ENCODE results near the gene ITIH2.
"Not testable (repeated sequence)": the region's sequence is repeated elsewhere in the genome, so short reads cannot be mapped to it uniquely, and the experiment has no call there.

ITIH2 gene

DNA sequence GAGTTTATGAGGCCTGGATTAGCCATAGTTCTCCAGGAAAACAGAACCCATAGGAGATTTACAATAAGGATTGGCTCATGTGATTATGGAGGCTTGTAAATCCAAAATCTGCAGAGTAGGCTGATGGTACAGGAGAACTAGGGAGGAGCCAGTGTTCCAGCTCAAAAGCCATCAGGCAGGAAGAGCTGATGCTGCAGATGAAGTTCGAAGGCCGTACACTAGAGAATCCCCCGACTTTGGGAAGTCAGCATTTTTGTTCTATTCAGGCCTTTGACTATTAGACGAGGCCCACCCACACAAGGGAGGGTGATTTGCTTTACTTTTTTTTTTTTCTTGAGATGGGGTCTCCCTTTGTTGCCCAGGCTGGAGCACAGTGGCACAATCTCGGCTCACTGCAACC is 47.1 kb downstream of the ITIH2 start:
- DNase-seq (ENCODE audit: low read depth), result no peak

DNA sequence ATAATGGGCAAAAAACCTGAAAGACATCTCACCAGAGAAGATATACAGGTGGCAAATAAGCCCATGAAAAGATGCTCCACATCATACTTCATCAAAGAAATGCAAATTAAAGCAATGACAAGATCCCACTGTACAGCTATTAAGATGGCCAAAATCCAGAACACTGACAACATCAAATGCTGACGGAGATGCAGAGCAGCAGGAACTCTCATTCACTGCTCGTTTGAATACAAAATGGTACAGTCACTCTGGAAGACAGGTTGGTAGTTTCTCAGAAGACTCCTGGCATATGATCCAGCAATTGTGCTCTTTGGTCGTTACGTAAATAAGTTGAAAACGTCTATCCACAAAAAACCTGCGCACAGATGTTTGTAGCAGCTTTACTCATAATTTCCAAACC is 49.1 kb downstream of the ITIH2 start:
- DNase-seq (ENCODE audit: low read depth), result no peak

DNA sequence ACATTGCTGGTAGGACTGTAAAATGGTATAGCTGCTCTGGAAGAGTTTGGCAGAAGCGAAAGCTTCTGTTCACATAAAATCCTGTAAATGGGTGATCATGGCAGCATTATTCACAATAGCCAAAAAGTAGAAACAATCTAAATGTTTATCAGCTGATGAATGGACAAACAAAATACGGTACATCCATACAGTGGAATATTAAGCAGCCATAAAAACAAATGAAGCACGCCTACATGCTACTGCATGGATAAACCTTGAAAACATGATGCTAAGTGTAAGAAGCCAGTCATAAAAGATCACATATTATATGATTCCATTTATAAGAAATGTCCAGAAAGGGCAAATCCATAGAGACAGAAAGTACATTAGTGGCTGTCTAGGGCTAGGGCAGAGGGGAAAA is 52.0 kb downstream of the ITIH2 start:
- no peak for DNase-seq (ENCODE audit: low read depth)

DNA sequence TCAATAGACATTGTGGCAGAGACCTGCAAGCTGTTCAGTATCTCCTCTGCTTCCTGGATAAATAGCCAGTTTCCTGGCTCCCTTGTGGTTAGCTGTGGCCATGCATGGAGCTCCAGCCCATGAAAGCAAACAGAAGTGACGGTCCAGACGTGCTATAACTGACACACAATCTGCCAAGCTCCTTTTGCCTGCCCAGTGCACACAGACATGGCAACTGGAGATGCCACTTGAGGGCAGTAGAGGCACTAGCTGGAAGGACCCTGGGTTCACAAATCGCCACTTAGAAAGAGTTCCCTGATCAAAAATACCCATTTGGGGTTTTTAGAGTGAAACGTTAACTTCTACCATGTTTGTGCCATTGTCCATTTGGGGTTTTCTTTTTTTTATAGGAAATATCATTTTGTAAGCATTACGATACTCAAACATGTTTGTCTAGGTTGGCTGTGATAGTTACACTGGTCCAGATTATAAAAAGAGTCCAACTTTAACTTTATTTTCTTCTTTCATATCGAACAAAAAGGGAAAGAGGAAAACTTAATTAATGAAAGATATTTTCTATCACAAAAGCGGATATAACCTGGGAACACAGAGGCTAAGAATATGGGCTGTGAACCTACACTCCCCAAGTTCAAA is 53.4 kb downstream of the ITIH2 start:
- DNase-seq (ENCODE audit: low read depth), result no peak

DNA sequence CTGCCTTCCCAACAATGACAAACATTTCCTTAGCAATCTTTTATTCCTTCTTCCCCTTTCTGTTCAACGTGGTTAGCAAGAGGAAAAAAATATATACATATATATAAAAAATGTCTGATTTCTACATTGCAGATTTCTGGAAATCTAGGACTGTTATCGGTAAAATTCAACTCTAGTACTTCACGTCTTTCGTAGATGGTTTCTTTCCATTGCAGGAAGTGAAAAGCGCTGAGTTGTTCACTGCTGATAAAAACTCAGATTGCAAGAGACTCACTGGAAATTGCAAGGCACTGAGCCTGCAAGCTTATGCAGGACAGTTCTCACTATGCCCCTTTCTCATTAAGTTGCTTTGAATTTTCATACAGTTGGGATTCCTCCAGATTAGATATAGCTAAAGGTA is 60.8 kb downstream of the ITIH2 start:
- DNase-seq (ENCODE audit: low read depth), result no peak

DNA sequence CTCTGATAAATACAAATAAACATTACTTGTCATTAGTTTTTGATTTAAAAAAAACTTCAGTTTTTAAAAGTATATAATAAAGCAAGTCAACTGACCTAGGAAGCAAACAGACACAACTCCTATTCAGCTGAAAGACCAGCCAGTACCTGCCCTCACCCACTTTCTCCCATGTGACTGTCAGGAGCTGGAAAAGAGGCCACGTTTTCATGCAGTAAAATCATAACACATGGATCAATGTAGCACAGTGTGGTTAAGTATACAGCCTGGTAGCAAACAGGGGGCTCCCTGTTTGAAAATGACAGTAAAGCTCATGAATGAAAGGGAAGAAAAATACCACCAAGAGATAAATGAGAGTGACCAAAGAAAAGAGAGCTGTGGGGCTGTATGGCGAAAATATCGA is 63.1 kb downstream of the ITIH2 start:
- DNase-seq (ENCODE audit: low read depth), result no peak

DNA sequence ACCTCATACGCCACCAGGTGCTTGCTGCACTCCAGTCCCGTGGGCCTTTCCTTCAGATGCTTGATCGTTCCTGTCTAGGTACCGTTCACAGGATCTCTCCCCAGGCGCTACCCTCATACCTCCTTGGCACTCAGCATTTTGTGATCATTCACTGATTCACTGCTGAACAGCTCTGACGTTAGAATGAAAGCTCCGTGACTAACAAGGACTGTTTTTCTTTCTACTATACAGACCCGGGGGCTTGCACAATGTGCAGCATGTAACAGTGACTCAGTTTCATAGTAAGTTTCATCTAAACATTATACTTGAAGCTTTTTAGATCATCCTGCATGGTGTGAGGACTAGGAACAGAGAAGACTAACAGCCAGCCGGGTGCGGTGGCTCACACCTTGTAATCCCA is 64.1 kb downstream of the ITIH2 start:
- no peak for DNase-seq (ENCODE audit: low read depth)

DNA sequence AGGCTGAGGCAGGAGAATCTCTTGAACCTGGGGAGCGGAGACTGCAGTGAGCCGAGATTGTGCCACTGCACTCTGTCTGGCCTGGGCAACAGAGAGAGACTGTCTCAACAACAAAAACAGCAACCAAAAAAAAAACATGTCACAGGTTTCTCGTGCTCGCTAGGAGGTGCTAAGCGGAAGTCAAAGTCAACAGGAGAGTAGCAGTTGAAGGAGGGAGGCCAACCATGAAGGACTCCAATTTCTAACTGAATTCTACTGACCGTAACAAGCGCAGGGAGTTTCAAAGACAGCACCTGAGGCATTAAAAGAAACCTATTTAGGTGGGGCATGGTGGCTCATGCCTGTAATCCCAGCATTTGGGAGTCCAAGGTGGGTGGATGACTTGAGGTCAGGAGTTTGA is 65.3 kb downstream of the ITIH2 start:
- DNase-seq (ENCODE audit: low read depth), result no peak

DNA sequence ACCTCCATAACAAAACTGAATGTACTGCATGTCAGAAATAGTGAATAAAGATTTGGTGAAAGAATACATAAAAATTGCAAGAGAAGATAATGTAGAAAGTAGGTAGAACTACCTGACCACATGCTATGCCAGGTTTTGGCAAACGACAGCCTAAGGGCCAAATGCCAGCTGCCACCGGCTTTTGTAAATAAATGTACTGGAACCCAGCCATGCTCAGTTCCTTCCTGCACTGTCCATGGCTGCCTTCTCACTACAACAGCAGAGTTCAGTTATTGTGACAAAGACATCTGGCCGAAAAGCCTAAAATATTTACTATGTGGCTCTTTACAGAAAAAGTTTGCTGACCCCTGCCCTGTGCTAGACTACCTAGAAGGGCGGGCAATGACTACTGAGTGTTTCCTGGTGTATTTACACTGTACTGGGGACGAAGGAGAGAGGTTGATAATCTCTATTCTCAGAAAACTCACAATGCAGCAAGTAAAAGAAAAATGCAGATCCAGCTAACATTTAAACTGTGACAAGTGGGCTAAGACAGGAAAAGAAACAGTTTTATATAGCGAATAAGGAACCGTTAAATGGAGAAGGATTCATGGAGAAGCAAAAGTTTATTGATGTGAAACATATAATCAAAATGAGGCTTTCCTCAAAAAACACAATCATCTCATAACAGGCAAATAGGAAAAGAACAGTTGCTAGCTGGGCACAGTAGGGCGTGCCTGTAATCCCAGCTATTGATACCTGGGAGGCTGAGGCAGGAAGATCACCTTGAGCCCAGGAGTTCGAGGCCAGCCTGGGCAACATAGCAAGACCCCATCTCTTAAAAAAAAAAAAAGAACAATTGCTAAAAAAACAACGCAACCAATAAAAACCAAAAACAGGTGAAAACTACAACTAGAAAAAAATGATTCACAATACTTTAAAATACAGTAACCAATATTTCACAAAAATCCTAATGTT is 71.0 kb downstream of the ITIH2 start:
- no peak for DNase-seq (ENCODE audit: low read depth)

DNA sequence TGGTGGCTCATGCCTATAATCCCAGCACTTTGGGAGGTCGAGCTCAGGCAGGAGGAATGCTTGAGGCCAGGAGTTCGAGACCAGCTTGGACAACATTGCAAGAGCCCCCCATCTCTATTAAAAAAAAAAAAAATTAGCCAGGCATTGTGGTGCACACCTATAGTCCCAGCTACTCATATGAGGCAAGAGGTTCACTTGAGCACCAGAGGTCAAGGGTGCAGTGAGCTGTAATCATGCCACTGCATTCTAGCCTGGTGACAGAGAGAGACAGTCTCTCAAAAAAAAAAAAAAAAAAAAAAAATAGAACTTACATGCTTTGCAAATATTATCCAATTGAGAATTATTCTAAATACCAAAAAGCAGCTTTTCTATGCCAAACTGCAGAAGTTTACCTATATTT is 73.7 kb downstream of the ITIH2 start:
- DNase-seq (ENCODE audit: low read depth), result no peak

DNA sequence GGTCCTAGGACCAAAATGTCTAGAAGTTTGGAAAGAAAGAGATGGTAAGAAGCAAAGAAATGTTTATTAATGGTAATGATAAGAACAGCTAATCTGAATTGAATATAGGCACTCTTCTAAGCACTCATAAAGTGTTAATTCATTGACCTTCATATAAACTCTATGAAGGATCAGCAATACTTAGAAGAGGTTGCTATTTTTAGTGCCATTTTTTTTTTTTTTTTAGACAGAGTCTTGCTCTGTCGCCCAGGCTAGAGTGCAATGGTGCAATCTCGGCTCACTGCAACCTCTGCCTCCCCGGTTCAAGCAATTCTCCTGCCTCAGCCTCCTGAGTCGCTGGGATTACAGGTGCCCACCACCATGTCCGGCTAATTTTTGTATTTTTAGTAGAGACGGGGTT is 79.1 kb downstream of the ITIH2 start:
- not testable (repeated sequence) for DNase-seq (ENCODE audit: low read depth)

DNA sequence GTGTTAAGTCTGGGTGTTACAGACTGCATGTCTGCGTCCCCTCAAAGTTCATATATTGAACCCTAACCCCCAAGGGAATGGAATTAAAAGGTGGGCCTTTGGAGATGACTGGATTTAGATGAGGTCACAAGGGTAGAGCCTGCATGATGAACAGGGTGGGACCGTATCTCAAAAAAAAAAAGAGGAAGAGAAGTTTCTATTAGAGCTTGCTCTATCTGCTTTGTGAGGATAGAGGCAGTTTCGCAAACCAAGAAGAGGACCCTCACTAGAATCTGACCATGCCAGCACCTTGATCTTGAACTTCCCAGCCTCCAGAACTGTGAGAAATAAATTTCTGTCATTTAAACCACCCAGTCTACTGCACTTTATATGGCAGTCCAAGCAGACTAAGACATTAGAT is 83.3 kb downstream of the ITIH2 start:
- no peak for DNase-seq (ENCODE audit: low read depth)

DNA sequence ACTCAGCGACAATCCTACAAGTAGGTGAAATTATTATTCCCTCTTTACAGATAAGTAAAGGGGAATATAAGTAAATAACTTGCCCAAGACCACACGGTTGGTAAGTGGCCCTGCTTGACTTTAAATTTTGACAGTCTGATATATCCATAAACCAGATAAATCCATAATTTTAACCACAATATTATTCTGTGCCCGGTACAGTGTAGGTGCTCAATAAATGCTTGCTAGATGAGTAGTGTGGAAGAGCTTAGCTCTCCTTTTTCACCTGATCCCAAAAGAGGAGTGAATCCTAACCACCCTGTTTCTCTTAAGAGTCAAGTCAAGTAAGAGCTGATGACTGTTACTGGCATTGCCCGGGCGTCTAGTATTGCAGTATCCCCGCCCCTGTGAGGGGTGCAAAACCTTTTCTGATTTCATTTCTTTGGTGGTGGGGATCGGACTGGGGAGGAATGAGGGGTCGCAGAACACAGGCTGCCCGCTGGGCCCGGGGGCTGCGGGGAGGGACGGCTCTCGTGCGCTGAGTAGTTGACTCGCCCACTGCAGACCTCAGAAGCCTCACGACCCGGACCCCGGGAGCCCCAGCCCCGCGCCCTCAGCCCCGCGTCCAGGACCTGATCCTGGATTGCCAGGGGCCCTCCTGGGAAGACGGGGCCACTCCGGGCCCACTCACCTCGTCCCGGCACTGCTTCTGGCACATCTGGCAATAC is 84.2 kb downstream of the ITIH2 start:
- DNase-seq (ENCODE audit: low read depth), result no peak

DNA sequence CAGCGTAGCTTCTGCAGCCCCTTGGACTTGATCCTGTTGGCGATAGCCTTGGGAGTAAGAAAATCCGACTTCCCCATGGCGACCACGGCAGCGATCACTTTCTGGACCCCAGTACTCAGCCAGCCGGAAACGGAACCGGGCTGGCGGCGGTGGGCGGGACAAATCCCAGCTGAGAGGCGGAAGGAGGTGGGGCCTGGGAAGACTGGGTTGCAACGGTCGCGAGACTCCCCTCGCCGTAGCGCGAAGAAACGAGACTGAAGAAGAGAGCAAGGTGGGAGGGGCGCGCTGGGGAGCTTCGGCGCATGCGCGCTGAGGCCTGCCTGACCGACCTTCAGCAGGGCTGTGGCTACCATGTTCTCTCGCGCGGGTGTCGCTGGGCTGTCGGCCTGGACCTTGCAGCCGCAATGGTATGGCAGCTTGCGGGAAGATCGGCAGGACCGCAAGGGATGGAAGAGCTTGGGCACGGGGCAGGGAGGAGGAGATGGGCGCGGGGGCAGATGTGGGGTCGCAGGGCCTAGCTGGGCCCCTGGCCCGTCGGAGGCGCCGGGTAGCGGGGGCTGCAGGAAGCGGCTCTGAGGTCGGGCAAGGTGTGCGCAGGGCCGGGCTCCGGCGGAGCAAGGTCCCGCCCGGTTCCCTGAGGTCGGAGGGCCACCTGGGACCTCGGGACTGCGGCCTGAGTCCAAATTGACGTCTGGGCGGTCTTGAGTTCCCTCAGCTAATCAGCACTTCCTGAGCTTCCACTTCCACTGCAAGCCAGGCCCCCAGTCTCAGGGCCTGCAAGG is 84.9 kb downstream of the ITIH2 start, which contains the start of the genes ATP5F1C and KIN:
TSS of gene ATP5F1C (plus strand) at position 321 of the 782 bp plus-strand sequence. CDS start at position 352, 31 bp downstream.
TSS of gene KIN (minus strand) at position 137 of the 782 bp plus-strand sequence. CDS start at position 77, 60 bp downstream.
- peak; percentile 92 for DNase-seq (ENCODE audit: low read depth)

DNA sequence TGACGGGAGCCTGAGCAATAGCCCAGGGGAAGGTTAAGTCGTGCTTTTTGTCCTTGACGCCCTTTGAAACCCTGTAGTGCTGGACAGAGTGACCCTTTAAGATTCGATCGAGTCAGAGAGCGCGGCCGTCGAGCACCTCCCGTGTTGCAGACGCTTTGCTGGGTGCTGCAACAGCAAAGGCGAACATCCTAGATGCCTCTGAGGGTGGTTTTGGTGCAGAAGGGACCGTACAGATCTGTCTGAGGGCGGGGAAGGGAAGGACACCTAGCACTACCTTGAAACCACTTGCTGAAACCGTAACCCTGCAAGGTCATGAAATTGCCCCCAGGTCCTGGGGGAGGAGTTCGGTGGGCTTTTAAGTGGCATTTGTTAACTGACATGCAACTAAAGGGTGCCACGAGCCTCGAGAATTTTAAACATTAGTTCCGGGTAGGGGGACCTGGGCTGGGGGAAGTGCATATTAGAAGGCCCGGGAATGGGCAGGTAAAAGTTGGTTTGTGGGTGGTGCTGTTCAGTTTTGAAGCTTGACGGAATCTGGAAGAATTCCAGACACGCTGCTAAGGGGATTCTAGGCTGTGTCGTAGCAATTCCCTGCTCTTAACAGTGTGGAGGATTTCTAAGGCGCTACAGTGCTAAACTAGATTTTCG is 85.6 kb downstream of the ITIH2 start:
- no peak for DNase-seq (ENCODE audit: low read depth)

DNA sequence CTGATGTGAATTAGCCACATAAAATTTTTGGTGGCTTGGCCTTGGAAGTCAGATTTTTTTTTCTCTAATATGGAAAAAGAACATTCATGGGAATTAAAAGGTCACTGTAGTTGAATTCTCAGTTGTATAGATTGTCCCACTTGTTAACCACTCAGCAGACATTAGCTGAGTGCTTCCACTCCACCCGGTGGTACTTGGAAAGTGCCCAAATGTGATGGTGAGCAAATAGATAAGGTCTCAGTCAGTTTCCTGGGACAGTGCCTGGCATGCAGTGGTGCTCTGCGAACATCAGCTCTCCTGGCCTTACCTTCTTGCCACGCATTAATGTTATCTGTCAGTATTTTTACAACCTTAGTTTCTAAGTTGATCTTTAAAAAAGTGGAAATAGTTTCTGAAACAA is 86.3 kb downstream of the ITIH2 start:
- DNase-seq (ENCODE audit: low read depth), result no peak

DNA sequence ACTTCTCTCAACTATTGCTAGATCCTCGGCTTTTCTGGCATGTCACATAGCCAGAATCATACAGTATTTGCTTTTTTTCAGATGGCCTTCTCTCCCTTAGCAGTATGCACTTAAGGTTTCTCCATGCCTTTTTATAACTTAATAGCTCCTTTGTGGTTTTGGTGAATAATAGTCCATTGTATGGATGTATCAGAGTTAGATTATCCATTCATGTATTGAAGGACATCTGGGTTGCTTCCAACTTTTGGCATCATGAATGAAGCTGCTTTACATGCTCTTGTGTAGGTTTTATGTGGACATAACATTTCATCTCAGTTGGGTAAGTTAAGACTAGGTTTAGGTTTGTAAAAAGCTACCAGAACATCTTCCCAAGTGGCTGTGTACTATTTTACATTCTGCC is 89.4 kb downstream of the ITIH2 start:
- no peak for DNase-seq (ENCODE audit: low read depth)

DNA sequence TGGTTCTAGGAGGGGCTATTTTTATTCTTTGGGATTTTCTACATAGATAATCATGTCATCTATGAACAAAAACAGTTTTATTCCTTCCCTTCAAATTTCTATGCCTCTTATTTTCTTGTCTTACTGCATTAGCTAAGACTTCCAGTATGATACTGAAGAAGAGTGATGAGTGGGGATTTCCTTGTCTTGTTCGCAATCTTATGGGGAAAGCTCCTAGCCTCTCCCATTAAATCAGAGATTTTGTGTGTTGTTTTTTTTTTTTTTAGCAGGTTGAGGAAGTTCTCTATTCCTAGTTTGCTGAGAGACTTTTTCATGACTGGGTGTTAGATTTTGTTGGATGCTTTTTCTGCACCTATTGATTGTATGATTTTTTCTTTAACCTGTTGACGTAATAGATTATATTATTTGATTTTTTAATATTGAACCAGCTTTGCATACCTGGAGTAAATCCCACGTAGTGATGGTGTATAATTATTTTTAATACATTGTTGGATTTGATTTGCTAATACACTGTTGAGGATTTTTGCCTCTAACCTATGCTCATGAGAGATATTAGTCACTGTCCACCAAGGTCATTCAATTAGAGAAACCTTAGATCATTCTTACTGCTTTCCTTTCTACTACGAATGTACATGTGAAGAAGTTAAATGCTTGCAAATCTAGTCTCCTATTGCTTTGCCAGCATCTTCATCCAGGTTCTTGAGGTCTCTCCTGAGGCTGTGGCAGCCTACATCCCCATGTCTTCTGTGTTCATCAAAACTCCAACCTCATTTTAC is 91.3 kb downstream of the ITIH2 start:
- DNase-seq (ENCODE audit: low read depth), result no peak

DNA sequence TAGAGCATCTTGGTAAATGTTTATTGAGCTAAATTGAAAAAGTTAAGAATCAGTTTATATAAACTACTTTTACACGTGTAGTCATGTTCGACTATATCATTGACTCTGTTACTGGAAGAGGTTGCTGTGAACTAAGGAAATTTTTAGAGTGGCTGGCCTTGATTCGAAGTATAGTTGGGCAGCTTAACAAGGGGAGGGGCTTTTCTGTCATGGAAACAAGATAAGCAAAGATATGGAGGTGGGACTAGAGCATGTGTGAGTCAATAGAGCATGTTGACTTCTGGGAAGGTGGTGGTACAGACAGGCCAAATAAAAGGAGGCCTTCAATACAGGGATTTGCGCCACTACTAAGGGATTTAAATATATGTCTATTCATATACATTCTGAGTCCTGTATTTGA is 92.5 kb downstream of the ITIH2 start:
- DNase-seq (ENCODE audit: low read depth), result no peak

DNA sequence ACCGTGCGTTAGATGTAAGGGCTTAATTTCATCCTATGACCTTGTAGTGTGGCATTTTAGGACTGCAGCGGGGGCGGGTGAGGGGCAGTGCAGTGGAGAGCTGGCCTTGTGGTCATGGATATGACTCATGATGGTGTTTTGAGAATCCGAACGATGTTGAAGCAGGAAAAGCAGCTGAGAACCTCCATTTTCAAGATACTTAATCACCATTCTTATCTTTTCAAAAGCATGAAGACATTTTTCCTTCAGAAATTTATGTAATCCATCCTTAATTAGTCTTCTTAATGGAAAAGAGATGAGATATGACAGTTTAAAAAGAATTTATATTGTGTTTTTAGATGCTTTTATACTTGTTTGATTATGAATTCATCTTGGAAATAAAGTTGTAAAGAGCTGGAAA is 94.5 kb downstream of the ITIH2 start:
- peak; percentile 64 for DNase-seq (ENCODE audit: low read depth)

All from GM04504 (cell line).